Activated CD4-positive, alpha-beta T cell treated with anti-CD3 and anti-CD28 coated beads, Interleukin-2, amount 10 ng/mL, durations not matched to agents 24 days and 14 days (primary cell): ENCODE data around the gene EVX2. TPM values are rescaled to one million over a fixed set of nuclear protein-coding genes. Genes with fewer than 3 reads are reported as not detected.
A peak's percentile ranks its signal among the peaks of the same experiment; 100 is the strongest.

Experiments
- DNase-seq: peaks from one replicate; pipeline ENCODE4 v3.0.0; 2022
- H3K27ac Mint-ChIP-seq: one replicate; pipeline ENCODE4 v1.8.0; 2022; ENCODE audit warnings: mild to moderate bottlenecking, mixed read lengths
- H3K27me3 Mint-ChIP-seq: one replicate; pipeline ENCODE4 v1.8.0; 2022; ENCODE audit warnings: mixed read lengths
- H3K36me3 Mint-ChIP-seq: one replicate; pipeline ENCODE4 v1.8.0; 2022; ENCODE audit warnings: low read depth, mild to moderate bottlenecking, mixed read lengths
- H3K4me1 Mint-ChIP-seq: one replicate; pipeline ENCODE4 v1.8.0; 2021; ENCODE audit warnings: mixed read lengths
- H3K4me3 Mint-ChIP-seq: one replicate; pipeline ENCODE4 v1.8.0; 2022; ENCODE audit warnings: mild to moderate bottlenecking, moderate library complexity, mixed read lengths
- H3K9me3 Mint-ChIP-seq: one replicate; pipeline ENCODE4 v1.8.0; 2021; ENCODE audit warnings: mixed read lengths
- intact Hi-C: fragments of 100-400 bp; cut with micrococcal nuclease; formaldehyde crosslinking; loops from one replicate; pipeline ENCODE4 v1.15.1; 2023
- total RNA-seq: library from RNA; stranded (reverse); gene quantifications from 2 replicates; pipeline ENCODE4 v1.2.3, GENCODE V29; 2022

EVX2 gene
- not detected in 2 replicates for total RNA-seq

DNA sequence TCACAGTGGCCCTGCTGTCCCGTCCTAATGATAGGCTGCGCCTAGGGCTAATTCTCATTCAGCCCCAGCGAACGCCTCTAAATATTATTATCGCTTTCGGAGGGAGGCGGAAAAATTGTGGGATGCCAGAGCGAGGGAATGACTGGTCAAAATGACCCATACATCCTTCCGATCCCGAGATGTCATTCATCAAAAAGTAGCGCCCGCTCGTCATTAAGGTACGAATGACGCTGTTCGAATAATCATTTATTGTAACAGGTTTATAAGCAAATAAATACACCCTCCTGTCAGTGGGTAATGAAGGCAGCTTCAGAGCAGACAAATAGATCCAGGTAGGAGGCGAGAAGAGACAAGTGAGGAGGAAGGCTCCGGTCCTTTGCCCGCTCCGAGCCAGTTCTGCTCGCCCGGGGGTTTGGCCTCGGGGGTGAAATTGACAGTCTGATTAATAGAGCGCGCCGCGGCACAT lies at the start of gene EVX2:
Gene EVX2, minus strand, starts transcription at position 167 of the 466 bp plus-strand sequence. CDS start 186 bp downstream, outside the sequence.
- H3K36me3 Mint-ChIP-seq = peaks cover 9% of the 10 kb centered on the region
- intact Hi-C loops = loop anchor here (2.0 to 5.0 kb wide), 3 partner anchors 13 to 1752 kb away; partner anchors contain the start of gene SP9
- peak; percentile 61 for DNase-seq
- no peak within 1 kb of the TSS for H3K4me3 Mint-ChIP-seq
- H3K4me1 Mint-ChIP-seq = peaks cover 16% of the 10 kb centered on the region
- H3K27ac Mint-ChIP-seq = peak within 1 kb of the TSS; percentile 78
- H3K27me3 Mint-ChIP-seq = peaks cover 78% of the 10 kb centered on the region
- H3K9me3 Mint-ChIP-seq = peaks cover 17% of the 10 kb centered on the region

DNA sequence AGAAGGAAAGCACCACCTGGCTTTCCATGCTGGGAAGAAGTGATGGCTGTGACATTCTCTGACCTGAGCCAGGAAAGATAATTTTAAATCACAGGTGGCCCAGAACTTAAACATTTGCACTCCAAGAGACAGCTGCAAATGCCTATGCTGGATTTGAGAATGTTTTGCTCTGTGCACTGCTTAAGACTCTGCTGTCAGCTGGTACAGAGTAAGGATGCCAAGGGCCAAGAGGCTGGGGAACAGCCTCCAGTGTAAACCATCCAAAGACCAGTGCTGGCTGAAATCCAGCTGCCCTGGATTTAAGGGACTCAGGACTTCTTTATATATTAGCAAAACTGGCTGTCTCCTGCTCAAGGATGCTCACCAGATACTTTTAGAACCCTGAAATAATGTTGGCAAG lies 49.6 kb upstream of the EVX2 start:
- Mint-ChIP-seq H3K9me3 (no peaks in the 10 kb centered on the region), H3K4me3 (no peak overlapping the region), H3K27ac (no peak overlapping the region), H3K36me3 (peaks cover 5% of the 10 kb centered on the region), H3K4me1 (peaks cover 9% of the 10 kb centered on the region), H3K27me3 (peaks cover 81% of the 10 kb centered on the region)
- intact Hi-C loops = loop anchor here (5.0 to 10.0 kb wide), 2 partner anchors 44 to 1799 kb away; partner anchors contain the start of gene SP9
- no peak for DNase-seq

DNA sequence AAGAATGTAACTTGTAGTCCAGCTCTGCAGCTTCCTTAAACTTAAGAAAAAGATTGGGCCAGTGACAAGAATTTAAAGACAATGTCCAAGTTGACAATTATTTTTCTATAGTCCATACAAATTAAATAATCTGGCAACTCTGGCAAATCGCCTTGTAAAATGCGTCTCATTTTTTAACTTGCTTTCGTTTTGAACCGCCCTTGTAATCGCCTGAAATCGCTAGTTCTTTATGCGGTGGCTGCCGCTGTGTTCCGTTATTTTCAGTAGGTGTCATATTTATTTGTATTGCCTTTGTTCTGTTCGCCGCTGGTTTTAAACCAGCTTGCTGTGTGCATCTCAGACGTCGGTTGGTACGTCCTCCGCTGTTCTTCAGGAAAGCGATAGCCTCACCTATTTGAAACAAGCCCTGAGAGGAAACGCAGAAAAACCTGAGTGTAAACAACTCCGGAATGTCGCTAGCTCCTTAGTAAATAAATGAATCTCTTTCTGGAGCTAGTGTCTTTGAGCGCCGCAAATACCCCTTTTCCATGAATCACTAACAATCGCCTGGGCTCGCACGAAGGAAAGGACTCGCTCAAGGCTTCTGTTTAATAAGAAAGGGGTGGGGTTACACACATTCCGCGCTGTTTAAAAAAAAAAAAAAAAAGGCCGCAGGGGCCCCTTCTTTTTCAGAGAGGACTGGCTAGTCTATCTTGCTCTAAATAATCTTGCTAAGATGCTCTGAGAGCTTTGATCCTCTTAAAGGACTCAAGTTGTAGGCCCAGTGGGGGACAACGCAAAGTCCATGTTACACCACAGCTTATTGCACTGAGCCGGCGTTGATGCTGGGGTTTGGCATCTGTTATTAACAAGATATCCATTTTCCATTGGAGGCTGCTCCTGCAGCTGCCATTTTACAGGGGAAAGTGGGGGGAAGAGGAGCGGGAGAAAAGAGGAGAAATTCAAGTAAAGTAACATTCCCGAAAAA lies 48.7 kb upstream of the EVX2 start:
- Mint-ChIP-seq H3K36me3 (peaks cover 5% of the 10 kb centered on the region), H3K27me3 (peaks cover 81% of the 10 kb centered on the region), H3K27ac (peak overlapping the region; percentile 21), H3K9me3 (no peaks in the 10 kb centered on the region), H3K4me1 (peaks cover 11% of the 10 kb centered on the region), H3K4me3 (peak overlapping the region; percentile 68)
- DNase-seq = peak; percentile 70
- intact Hi-C loops = loop anchor here (5.0 to 10.0 kb wide), 2 partner anchors 45 to 1798 kb away; partner anchors contain the start of gene SP9

DNA sequence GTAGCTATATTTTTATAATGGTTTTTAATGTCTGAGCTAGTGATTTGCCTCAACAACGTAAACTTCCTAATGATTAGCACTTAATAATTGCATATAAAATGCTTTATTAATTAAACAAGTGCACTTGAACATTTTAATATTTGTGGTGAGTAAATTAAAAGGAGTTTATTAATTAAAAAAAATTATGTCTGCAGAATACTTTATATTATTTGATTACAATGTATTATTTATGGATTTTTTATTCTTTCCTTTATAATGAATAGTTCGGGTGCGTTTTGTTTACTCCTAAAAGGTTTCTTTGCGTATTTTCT lies 48.0 kb upstream of the EVX2 start:
- Mint-ChIP-seq H3K4me3 (no peak overlapping the region), H3K36me3 (peaks cover 5% of the 10 kb centered on the region), H3K27me3 (peaks cover 82% of the 10 kb centered on the region), H3K4me1 (peaks cover 11% of the 10 kb centered on the region), H3K9me3 (no peaks in the 10 kb centered on the region), H3K27ac (no peak overlapping the region)
- intact Hi-C loops = loop anchor here (5.0 to 10.0 kb wide), 2 partner anchors 45 to 1797 kb away; partner anchors contain the start of gene SP9
- DNase-seq = no peak

DNA sequence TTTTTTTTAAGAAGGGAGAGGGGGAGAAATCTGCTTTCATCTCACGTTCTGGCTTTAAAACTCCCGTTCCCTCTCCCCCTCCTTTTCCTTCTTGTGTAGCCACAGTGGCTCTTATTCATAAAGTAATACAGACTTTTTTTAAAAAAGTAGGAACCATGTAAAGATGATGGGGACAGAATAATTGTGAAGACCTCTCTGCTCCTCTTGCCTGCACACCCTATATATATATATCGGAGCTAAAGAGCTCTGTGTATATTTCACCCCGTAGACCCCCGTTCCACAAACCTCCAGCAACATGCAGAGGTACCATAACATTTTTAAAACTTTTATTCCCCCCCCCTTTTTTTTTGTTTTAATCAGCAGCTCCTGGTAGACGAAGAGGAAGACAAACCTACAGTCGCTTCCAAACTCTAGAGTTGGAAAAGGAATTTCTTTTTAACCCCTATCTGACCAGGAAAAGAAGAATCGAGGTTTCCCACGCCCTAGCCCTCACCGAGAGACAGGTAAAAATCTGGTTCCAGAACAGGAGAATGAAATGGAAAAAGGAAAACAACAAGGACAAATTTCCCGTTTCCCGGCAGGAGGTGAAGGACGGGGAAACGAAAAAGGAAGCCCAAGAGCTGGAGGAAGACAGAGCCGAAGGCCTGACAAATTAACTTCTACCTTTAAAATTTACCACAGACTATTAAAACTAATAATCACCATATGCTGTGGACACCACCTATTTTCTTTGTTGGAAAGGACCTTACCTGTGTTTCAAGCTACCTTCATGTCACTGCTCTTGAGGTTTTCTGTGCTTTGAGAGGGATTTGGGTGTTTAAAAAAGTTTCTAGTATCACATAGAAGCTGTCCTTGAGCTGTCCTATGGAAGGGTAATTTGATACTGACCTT lies 47.4 kb upstream of the EVX2 start:
- peaks cover 5% of the 10 kb centered on the region for H3K36me3 Mint-ChIP-seq
- H3K4me3 Mint-ChIP-seq = peak overlapping the region; percentile 32
- peak overlapping the region; percentile 85 for H3K27ac Mint-ChIP-seq
- no peak for DNase-seq
- H3K9me3 Mint-ChIP-seq = no peaks in the 10 kb centered on the region
- peaks cover 84% of the 10 kb centered on the region for H3K27me3 Mint-ChIP-seq
- intact Hi-C loops = loop anchor here (5.0 to 10.0 kb wide), 2 partner anchors 46 to 1796 kb away; partner anchors contain the start of gene SP9
- H3K4me1 Mint-ChIP-seq = peaks cover 11% of the 10 kb centered on the region

DNA sequence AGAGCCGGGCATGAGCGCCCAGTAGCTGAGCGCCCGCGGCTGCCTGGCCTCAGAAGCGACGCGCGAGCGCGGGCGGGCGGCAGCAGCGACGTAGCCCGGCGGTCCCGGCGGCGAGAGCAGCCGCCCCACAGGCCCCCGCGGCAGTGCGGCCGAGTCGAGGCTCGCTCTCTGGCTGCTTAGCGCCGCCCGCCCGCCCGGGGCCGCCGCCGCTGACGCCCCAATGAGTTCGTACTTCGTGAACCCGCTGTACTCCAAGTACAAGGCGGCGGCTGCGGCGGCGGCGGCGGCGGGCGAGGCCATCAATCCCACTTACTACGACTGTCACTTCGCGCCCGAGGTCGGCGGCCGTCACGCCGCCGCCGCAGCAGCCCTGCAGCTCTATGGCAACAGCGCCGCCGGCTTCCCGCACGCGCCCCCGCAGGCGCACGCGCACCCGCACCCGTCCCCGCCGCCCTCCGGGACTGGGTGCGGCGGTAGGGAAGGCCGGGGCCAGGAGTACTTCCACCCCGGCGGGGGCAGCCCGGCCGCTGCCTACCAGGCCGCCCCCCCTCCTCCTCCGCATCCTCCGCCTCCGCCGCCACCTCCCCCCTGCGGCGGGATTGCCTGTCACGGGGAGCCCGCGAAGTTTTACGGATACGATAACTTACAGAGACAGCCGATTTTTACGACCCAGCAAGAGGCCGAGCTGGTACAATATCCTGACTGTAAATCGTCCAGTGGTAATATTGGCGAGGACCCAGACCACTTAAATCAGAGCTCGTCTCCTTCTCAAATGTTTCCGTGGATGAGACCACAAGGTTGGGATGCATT lies 46.6 kb upstream of the EVX2 start:
- no peak for DNase-seq
- Mint-ChIP-seq H3K27me3 (peaks cover 84% of the 10 kb centered on the region), H3K9me3 (no peaks in the 10 kb centered on the region), H3K4me1 (peaks cover 9% of the 10 kb centered on the region), H3K4me3 (peak overlapping the region; percentile 32), H3K27ac (peak overlapping the region; percentile 85), H3K36me3 (peaks cover 5% of the 10 kb centered on the region)
- intact Hi-C loops = loop anchor here (5.0 to 10.0 kb wide), 2 partner anchors 47 to 1796 kb away; partner anchors contain the start of gene SP9

DNA sequence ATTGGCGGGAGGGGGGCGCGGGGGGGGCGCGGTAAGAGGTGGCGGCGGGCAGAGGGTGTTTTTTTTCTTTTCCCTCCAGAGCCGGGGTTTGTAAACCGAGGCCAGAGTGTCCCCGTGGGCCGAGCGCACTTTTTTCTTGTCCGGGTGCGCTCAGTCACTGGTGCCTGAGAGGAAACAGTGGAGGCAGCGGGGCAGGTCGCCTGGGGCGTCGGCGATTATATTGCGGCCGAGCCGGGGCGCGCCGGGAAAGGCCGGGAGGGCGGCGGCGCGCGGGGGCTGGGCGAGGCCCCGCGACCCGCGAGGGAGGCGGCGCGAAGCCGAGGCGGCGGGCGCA lies 46.0 kb upstream of the EVX2 start:
- DNase-seq = no peak
- H3K36me3 Mint-ChIP-seq = peaks cover 5% of the 10 kb centered on the region
- peaks cover 84% of the 10 kb centered on the region for H3K27me3 Mint-ChIP-seq
- H3K27ac Mint-ChIP-seq = no peak overlapping the region
- intact Hi-C loops = loop anchor here (1.0 to 10.0 kb wide), 6 partner anchors 19 to 1795 kb away; partner anchors contain the start of gene SP9
- H3K4me3 Mint-ChIP-seq = no peak overlapping the region
- no peaks in the 10 kb centered on the region for H3K9me3 Mint-ChIP-seq
- peaks cover 9% of the 10 kb centered on the region for H3K4me1 Mint-ChIP-seq

DNA sequence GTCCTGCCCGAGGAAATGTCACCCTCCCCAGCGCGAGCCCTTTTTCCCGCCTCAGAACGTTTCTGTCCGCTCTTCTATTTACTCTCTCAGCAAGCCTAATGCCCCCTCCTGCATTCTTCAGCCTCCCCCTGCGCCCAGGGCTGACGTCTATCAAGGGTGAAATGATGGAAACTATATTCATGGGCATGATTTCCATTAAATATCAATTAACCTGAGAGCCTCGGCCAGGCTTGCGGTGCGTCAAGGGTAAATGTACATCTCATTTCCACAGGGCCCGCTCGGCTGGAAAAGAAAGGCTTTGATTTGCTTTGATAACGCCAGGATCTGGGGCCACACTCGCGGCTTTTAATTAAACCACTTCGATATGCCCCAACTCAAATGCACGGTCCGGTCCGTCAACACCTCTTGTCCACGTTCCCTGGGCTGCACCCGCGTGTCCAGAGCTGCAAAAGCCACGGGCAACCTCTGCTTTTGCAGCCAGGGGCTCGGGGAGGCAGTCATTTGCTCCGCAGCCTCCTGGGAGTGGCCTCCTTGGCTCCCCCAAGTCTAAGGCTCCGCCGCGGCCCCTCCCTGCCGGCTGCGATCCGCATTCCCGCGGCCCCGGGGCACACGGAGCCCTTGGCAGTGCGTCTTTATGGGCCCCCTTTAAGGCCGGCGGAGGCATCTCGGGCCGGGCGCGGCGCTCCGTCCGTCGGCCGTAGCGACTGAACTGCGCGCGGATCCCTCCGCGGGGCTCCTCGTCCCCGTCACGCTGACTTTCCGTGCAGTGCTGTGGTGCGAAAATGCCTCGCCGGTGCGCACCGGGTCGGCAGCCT lies 45.4 kb upstream of the EVX2 start, which contains the start of gene HOXD8:
Gene HOXD8, plus strand, starts transcription at position 724 of the 815 bp plus-strand sequence. CDS start 662 bp downstream, outside the sequence.
- peaks cover 9% of the 10 kb centered on the region for H3K4me1 Mint-ChIP-seq
- H3K9me3 Mint-ChIP-seq = no peaks in the 10 kb centered on the region
- peaks cover 84% of the 10 kb centered on the region for H3K27me3 Mint-ChIP-seq
- intact Hi-C loops = loop anchor here (1.0 to 5.0 kb wide), 4 partner anchors 18 to 1033 kb away; no protein-coding TSS in a partner anchor
- peak within 1 kb of the TSS; percentile 85 for H3K27ac Mint-ChIP-seq
- peak within 1 kb of the TSS; percentile 32 for H3K4me3 Mint-ChIP-seq
- no peak for DNase-seq
- peaks cover 5% of the 10 kb centered on the region for H3K36me3 Mint-ChIP-seq

DNA sequence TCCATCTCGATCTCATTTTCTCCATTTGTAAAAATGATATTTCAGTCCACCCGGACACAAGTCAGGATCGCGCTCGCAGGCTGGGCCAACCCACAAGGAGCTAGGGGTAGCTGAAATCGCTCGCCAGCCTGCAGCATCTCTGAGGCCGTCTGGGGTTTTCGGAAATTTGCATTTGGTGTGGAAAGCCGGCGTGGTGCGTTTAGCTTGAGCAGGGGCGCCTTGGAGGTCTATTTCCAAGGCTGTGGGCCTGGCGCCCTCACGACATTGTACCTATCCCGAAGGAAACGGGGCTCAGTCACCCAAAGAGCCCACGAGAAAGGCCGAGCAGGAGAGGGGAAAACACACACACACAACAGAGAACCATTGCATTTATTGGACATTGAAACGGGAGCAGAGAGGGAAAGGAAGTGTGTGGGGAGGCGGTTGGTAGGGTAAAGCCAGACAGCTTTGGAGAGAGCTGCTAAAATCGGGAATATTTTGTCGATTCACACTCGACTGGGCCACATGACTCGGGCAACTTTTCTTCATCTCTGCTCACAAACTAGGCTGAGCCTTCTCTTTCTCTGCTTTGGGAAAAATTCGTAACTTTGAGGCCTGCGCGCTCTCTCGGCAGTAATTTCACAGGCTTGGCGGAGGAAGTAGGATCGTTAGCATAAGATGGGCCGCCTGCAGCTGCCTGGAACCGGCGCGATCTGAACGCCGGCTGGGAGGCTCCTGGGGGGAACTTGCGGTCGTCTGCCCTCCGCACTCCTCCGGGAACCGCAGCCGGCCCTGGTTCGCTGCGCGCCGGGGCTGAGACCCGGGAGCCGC lies 44.6 kb upstream of the EVX2 start:
- Mint-ChIP-seq H3K27me3 (peaks cover 83% of the 10 kb centered on the region), H3K27ac (peak overlapping the region; percentile 77), H3K9me3 (no peaks in the 10 kb centered on the region), H3K4me1 (peaks cover 12% of the 10 kb centered on the region), H3K4me3 (peak overlapping the region; percentile 15), H3K36me3 (peaks cover 8% of the 10 kb centered on the region)
- no peak for DNase-seq
- intact Hi-C loops = loop anchor here (2.0 to 5.0 kb wide), 3 partner anchors 18 to 1034 kb away; no protein-coding TSS in a partner anchor

DNA sequence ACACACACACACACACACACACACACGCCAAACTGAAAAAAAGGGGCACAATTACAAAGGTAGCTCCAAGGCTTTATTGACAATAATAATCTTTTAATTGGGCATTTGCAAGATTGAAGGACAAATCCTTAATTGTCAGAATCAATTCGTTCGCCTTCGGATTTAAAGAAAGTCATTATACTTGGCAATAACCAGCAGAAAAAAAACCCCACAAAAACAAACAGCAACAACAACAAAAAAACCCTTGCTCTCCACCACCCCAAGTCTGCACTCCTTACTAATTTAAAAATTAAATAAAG lies 44.0 kb upstream of the EVX2 start:
- Mint-ChIP-seq H3K4me1 (peaks cover 12% of the 10 kb centered on the region), H3K36me3 (peaks cover 8% of the 10 kb centered on the region), H3K27me3 (peaks cover 77% of the 10 kb centered on the region), H3K9me3 (no peaks in the 10 kb centered on the region), H3K27ac (no peak overlapping the region), H3K4me3 (no peak overlapping the region)
- intact Hi-C loops = loop anchor here (1.0 to 5.0 kb wide), 7 partner anchors 17 to 1035 kb away; no protein-coding TSS in a partner anchor
- DNase-seq = no peak

DNA sequence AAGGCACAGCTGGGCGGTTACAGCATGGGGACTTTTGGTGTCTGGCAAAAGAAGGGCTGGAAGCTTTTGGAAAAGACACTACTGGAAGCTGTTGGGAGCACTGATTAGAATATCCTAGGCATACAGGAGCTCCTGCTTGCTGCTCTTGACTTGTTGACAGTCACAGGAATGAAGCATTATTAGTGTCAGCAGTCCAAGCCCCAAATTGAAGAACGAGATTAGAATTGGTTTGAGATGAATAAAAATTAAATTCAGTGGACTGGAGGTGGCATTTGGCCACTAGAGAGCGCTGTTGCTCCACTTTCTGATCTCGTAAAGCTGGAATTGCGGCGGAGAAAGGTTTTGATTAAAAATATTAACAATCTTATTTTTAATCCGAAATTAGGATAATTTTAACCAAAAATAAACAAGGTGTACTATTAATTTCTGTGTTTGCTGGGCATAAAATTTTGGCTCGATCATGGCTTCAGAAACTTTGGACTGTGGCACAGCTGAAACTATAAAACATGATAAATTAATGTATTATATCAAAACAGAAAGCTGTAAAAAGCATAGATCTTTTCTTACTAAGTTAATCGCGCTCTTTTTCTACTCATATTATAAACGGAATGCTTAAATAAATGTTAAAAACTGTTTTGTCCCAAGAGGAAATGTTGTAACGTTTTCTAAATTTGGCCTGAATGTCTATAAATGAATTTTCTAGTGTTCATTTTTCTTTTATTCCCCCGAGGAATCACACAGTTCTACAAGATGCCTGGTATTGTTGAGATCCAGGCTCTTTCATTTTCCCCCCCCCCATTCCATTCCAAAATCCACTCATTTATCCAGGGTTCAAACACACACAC lies 43.4 kb upstream of the EVX2 start:
- Mint-ChIP-seq H3K27ac (no peak overlapping the region), H3K4me3 (no peak overlapping the region), H3K27me3 (peaks cover 74% of the 10 kb centered on the region), H3K4me1 (peaks cover 8% of the 10 kb centered on the region), H3K9me3 (no peaks in the 10 kb centered on the region), H3K36me3 (peaks cover 8% of the 10 kb centered on the region)
- intact Hi-C loops = loop anchor here (1.0 to 5.0 kb wide), 6 partner anchors 35 to 1035 kb away; no protein-coding TSS in a partner anchor
- DNase-seq = peak; percentile 87
